HCT116 (cell line): ENCODE data around the gene CTBP2. TPM values are rescaled to one million over a fixed set of nuclear protein-coding genes. Genes with fewer than 3 reads are reported as not detected.

Experiments
- ATAC-seq: fragments of 200-7000 bp; cut with Tn5 transposase; 2 replicates; pipeline ENCODE4 v1.9.1; 2020; ENCODE audit warnings: mild to moderate bottlenecking, moderate library complexity
- BruUV-seq: library from RNA; stranded (reverse); fragments of 400-500 nt; replicated peaks from 2 replicates; lab custom pipeline; 2021; lab: Mats Ljungman, UMichigan
- CTCF ChIA-PET: fragments of 300-600 bp; sonication (Branson Sonifier 250); formaldehyde crosslinking; loops from one replicate; lab custom pipeline; 2021; ENCODE audit warnings: antibody characterized with exemption; lab: Charles Lee
- POLR2A ChIA-PET: fragments of 300-600, 350-600 bp; sonication (Branson Sonifier 250); formaldehyde crosslinking; loops from one replicate; lab custom pipeline; 2021; ENCODE audit warnings: antibody characterized with exemption; lab: Charles Lee
- RAD21 ChIA-PET, 2 experiments: fragments of 300-600 bp; sonication (Branson Sonifier 250); formaldehyde crosslinking; loops; one replicate each; lab custom pipeline; 2023; ENCODE audit warnings: low total read pairs in 2 of 2; ENCODE audit not compliant: uncharacterized antibody in 2 of 2, unreplicated experiment in 2 of 2, low non-redundant PET in 1 of 2; lab: Charles Lee
- DNase-seq: peaks from one replicate; pipeline ENCODE4 v3.0.0-alpha.2; 2010; ENCODE audit warnings: low read depth, low spot score
- H2AFZ ChIP-seq: fragments of 200-600 bp; shearing (Covaris generic), sonication (generic); 2 replicates; pipeline ENCODE4 v1.6.1; 2017; ENCODE audit warnings: low read depth, mixed run types, mixed read lengths, antibody characterized with exemption, low read length; ENCODE audit not compliant: poor library complexity, severe bottlenecking
- H3K27ac ChIP-seq: 2 replicates; pipeline ENCODE4 v1.5.1; 2012; ENCODE audit warnings: low read depth, low read length
- H3K27me3 ChIP-seq: fragments of 200-600 bp; sonication (generic); 2 replicates; pipeline ENCODE4 v1.6.1; 2016; ENCODE audit warnings: mixed run types, low read length, mixed read lengths; ENCODE audit not compliant: insufficient read depth
- H3K36me3 ChIP-seq, 2 experiments: fragments of 200-500 bp in 1 of 2; fragments of 200-600 bp in 1 of 2; sonication (Bioruptor generic) in 1 of 2; sonication (generic) in 1 of 2; 2 replicates each; pipeline versions ENCODE4 v1.5.1 to v1.6.1; 2014 to 2016; ENCODE audit warnings: low read length in 2 of 2, inconsistent platforms in 1 of 2, mixed read lengths in 1 of 2, mixed run types in 1 of 2; ENCODE audit not compliant: insufficient read depth in 2 of 2, control insufficient read depth in 1 of 2
- H3K4me1 ChIP-seq, 2 experiments: fragments of 200-600 bp in 1 of 2; sonication (generic) in 1 of 2; 2 replicates each; pipeline versions ENCODE4 v1.5.1 to v1.6.1; 2012 to 2017; ENCODE audit warnings: low read length in 2 of 2, inconsistent platforms in 1 of 2, mild to moderate bottlenecking in 1 of 2, mixed read lengths in 1 of 2, mixed run types in 1 of 2, moderate library complexity in 1 of 2; ENCODE audit not compliant: insufficient read depth in 2 of 2, control insufficient read depth in 1 of 2
- H3K4me2 ChIP-seq: fragments of 200-600 bp; sonication (generic); 2 replicates; pipeline ENCODE4 v1.6.1; 2017; ENCODE audit warnings: mixed run types, low read length, mixed read lengths
- H3K4me3 ChIP-seq, 2 experiments: fragments of 200-600 bp in 1 of 2; sonication (generic) in 1 of 2; replicated peaks in 1 of 2; 2 replicates each; pipeline ENCODE4 v1.5.1; 2011 to 2016; ENCODE audit warnings: low read length in 2 of 2, control low read depth in 1 of 2, low read depth in 1 of 2, mild to moderate bottlenecking in 1 of 2, mixed read lengths in 1 of 2, mixed run types in 1 of 2
- H3K79me2 ChIP-seq: fragments of 200-600 bp; sonication (generic); 2 replicates; pipeline ENCODE4 v1.6.1; 2017; ENCODE audit warnings: mild to moderate bottlenecking, mixed run types, low read length, moderate library complexity, mixed read lengths; ENCODE audit not compliant: insufficient read depth
- H3K9ac ChIP-seq: fragments of 200-600 bp; sonication (generic); 2 replicates; pipeline ENCODE4 v1.6.1; 2016; ENCODE audit warnings: low read length, mixed read lengths
- H3K9me2 ChIP-seq: fragments of 200-600 bp; sonication (generic), shearing (Covaris generic); 2 replicates; pipeline ENCODE4 v1.6.1; 2017; ENCODE audit warnings: mixed run types, mild to moderate bottlenecking, moderate library complexity; ENCODE audit not compliant: insufficient read depth
- H3K9me3 ChIP-seq, 2 experiments: fragments of 200-500 bp in 1 of 2; fragments of 200-600 bp in 1 of 2; sonication (Bioruptor generic) in 1 of 2; sonication (generic) in 1 of 2; 2 replicates each; pipeline ENCODE4 v1.6.1; 2014 to 2017; ENCODE audit warnings: low read length in 2 of 2, mixed read lengths in 2 of 2, inconsistent platforms in 1 of 2, low read depth in 1 of 2, mild to moderate bottlenecking in 1 of 2, mixed run types in 1 of 2, moderate library complexity in 1 of 2; ENCODE audit not compliant: control insufficient read depth in 1 of 2, insufficient read depth in 1 of 2
- H4K20me1 ChIP-seq: fragments of 200-600 bp; sonication (generic), shearing (Covaris generic); 2 replicates; pipeline ENCODE4 v1.6.1; 2017; ENCODE audit warnings: mixed run types, mild to moderate bottlenecking, moderate library complexity; ENCODE audit not compliant: insufficient read depth
- CBX3 ChIP-seq: IDR thresholded peaks from 2 replicates; pipeline ENCODE4 v1.6.1; 2012; ENCODE audit warnings: low read depth
- CEBPB ChIP-seq: IDR thresholded peaks from 2 replicates; pipeline ENCODE4 v1.6.1; 2012; ENCODE audit warnings: low read depth
- EGR1 ChIP-seq: IDR thresholded peaks from 2 replicates; pipeline ENCODE4 v1.6.1; 2012; ENCODE audit warnings: low read depth
- ELF1 ChIP-seq: IDR thresholded peaks from 2 replicates; pipeline ENCODE4 v1.6.1; 2012; ENCODE audit warnings: low read depth, borderline replicate concordance
- EZH2 ChIP-seq: fragments of 200-600 bp; sonication (generic); IDR thresholded peaks from 2 replicates; pipeline ENCODE4 v1.6.1; 2017; ENCODE audit warnings: antibody characterized with exemption, mixed run types
- EZH2phosphoT487 ChIP-seq: fragments of 200-600 bp; IDR thresholded peaks from 2 replicates; pipeline ENCODE4 v1.6.1; 2018; ENCODE audit warnings: antibody characterized with exemption, borderline replicate concordance
- FOSL1 ChIP-seq: IDR thresholded peaks from 2 replicates; pipeline ENCODE4 v1.6.1; 2012; ENCODE audit warnings: low read depth
- JUND ChIP-seq: IDR thresholded peaks from 2 replicates; pipeline ENCODE4 v1.6.1; 2012
- POLR2A ChIP-seq: IDR thresholded peaks from 2 replicates; pipeline ENCODE4 v1.7.0; 2011; ENCODE audit warnings: borderline replicate concordance; ENCODE audit not compliant: insufficient read depth, insufficient read length; ENCODE audit errors: extremely low read depth
- POLR2AphosphoS5 ChIP-seq: IDR thresholded peaks from 2 replicates; pipeline ENCODE4 v1.6.1; 2011; ENCODE audit warnings: mild to moderate bottlenecking, low read depth, low read length, moderate library complexity
- RAD21 ChIP-seq: IDR thresholded peaks from 2 replicates; pipeline ENCODE4 v1.6.1; 2012; ENCODE audit warnings: low read depth, mild to moderate bottlenecking
- SIN3A ChIP-seq: IDR thresholded peaks from 2 replicates; pipeline ENCODE4 v1.6.1; 2012; ENCODE audit warnings: low read depth
- SRF ChIP-seq: IDR thresholded peaks from 2 replicates; pipeline ENCODE4 v1.6.1; 2012; ENCODE audit warnings: low read depth
- TCF7L2 ChIP-seq: IDR thresholded peaks from 2 replicates; pipeline ENCODE4 v1.7.0; 2011; ENCODE audit warnings: borderline replicate concordance, inconsistent platforms; ENCODE audit not compliant: insufficient read depth, insufficient read length; ENCODE audit errors: extremely low read depth
- ZNF274 ChIP-seq: fragments of 200-500 bp; sonication (Bioruptor generic); IDR thresholded peaks from 2 replicates; pipeline ENCODE4 v1.6.1; 2014; ENCODE audit warnings: mild to moderate bottlenecking, low read depth, low read length, inconsistent platforms
- intact Hi-C: fragments of 100-400 bp; cut with micrococcal nuclease; formaldehyde crosslinking; loops from 2 replicates; pipeline ENCODE4 v1.10.0; 2022
- total RNA-seq: library from RNA; stranded (reverse); gene quantifications from one replicate; pipeline ENCODE4 v1.2.1, GENCODE V29; 2021; ENCODE audit not compliant: unreplicated experiment
- TF ChIP-seq, protein P1 (sequence below): IDR thresholded peaks from 2 replicates; pipeline ENCODE4 v1.6.1; 2012
- TF ChIP-seq, protein P2 (sequence below): IDR thresholded peaks from 2 replicates; pipeline ENCODE4 v1.6.1; 2012
- TF ChIP-seq, protein P3 (sequence below): IDR thresholded peaks from 2 replicates; pipeline ENCODE4 v1.6.1; 2011; ENCODE audit warnings: mild to moderate bottlenecking, low read length, moderate library complexity; ENCODE audit not compliant: insufficient replicate concordance; ENCODE audit errors: extremely low read depth
- TF ChIP-seq, protein P4 (sequence below): IDR thresholded peaks from 2 replicates; pipeline ENCODE4 v1.6.1; 2012; ENCODE audit warnings: low read depth
- TF ChIP-seq, protein P5 (sequence below), 3 experiments: fragments of 200-600 bp in 1 of 3; sonication (generic) in 1 of 3; IDR thresholded peaks in 2 of 3; conservative IDR thresholded peaks in 1 of 3; 2 replicates each; pipeline ENCODE4 v1.5.1; 2012 to 2017; ENCODE audit warnings: low read depth in 2 of 3, low read length in 2 of 3, antibody characterized with exemption in 1 of 3, borderline replicate concordance in 1 of 3, control low read depth in 1 of 3, mild to moderate bottlenecking in 1 of 3, mixed read lengths in 1 of 3, mixed run types in 1 of 3, moderate library complexity in 1 of 3; ENCODE audit not compliant: insufficient read depth in 1 of 3

CTBP2 gene
- total RNA-seq, 1 experiment from 2014 or later = 144 TPM

DNA sequence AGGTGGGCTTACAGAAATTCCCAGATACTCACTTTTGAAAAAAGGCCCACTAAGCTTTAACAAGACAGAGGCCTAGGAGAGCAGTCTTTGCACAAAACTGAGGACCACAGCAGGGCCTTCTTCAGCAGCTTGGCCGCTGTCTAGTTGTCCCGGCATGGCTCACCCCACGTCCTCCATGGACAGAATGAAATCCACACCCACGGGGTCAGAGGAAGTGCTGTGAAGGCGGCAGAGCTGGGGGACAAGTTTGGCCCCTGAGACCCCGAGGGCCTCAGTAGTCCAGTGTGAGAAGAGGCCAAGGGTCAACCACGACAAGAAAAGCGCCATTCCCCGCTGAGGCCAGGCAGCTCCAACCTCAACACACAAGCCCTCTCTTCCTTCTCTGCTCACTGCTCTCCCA lies 139.5 kb downstream of the CTBP2 start:
- intact Hi-C loops = no loop called here
- ChIA-PET RAD21 (interaction anchor here in 1 of 2 experiments (0.8 kb wide), 1 partner anchor 11 kb away, joined by 3 read pairs; no protein-coding TSS in a partner anchor), CTCF (interaction anchor here (1.1 kb wide), 1 partner anchor 28 kb away, joined by 3 read pairs; no protein-coding TSS in a partner anchor), POLR2A (interaction anchor here (0.9 kb wide), 1 partner anchor 27 kb away, joined by 3 read pairs; no protein-coding TSS in a partner anchor)
- ATAC-seq (no peak), DNase-seq (no peak)
- H3K79me2 ChIP-seq = peaks cover 91% of the 10 kb centered on the region
- no peak overlapping the region for H3K9ac ChIP-seq
- TF ChIP-seq ELF1 (no peak), EGR1 (no peak), FOSL1 (no peak), CEBPB (no peak), ZNF274 (no peak), SIN3A (no peak), JUND (no peak), RAD21 (no peak), POLR2AphosphoS5 (no peak), EZH2 (no peak), SRF (no peak), POLR2A (no peak), EZH2phosphoT487 (no peak), CBX3 (no peak), TCF7L2 (no peak)
- TF ChIP-seq, protein P1, sequence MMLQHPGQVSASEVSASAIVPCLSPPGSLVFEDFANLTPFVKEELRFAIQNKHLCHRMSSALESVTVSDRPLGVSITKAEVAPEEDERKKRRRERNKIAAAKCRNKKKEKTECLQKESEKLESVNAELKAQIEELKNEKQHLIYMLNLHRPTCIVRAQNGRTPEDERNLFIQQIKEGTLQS = no peak
- TF ChIP-seq, protein P2, sequence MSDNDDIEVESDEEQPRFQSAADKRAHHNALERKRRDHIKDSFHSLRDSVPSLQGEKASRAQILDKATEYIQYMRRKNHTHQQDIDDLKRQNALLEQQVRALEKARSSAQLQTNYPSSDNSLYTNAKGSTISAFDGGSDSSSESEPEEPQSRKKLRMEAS = no peak
- TF ChIP-seq, protein P3, sequence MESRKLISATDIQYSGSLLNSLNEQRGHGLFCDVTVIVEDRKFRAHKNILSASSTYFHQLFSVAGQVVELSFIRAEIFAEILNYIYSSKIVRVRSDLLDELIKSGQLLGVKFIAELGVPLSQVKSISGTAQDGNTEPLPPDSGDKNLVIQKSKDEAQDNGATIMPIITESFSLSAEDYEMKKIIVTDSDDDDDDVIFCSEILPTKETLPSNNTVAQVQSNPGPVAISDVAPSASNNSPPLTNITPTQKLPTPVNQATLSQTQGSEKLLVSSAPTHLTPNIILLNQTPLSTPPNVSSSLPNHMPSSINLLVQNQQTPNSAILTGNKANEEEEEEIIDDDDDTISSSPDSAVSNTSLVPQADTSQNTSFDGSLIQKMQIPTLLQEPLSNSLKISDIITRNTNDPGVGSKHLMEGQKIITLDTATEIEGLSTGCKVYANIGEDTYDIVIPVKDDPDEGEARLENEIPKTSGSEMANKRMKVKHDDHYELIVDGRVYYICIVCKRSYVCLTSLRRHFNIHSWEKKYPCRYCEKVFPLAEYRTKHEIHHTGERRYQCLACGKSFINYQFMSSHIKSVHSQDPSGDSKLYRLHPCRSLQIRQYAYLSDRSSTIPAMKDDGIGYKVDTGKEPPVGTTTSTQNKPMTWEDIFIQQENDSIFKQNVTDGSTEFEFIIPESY = no peak
- TF ChIP-seq, protein P4, sequence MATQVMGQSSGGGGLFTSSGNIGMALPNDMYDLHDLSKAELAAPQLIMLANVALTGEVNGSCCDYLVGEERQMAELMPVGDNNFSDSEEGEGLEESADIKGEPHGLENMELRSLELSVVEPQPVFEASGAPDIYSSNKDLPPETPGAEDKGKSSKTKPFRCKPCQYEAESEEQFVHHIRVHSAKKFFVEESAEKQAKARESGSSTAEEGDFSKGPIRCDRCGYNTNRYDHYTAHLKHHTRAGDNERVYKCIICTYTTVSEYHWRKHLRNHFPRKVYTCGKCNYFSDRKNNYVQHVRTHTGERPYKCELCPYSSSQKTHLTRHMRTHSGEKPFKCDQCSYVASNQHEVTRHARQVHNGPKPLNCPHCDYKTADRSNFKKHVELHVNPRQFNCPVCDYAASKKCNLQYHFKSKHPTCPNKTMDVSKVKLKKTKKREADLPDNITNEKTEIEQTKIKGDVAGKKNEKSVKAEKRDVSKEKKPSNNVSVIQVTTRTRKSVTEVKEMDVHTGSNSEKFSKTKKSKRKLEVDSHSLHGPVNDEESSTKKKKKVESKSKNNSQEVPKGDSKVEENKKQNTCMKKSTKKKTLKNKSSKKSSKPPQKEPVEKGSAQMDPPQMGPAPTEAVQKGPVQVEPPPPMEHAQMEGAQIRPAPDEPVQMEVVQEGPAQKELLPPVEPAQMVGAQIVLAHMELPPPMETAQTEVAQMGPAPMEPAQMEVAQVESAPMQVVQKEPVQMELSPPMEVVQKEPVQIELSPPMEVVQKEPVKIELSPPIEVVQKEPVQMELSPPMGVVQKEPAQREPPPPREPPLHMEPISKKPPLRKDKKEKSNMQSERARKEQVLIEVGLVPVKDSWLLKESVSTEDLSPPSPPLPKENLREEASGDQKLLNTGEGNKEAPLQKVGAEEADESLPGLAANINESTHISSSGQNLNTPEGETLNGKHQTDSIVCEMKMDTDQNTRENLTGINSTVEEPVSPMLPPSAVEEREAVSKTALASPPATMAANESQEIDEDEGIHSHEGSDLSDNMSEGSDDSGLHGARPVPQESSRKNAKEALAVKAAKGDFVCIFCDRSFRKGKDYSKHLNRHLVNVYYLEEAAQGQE = no peak
- TF ChIP-seq, protein P5, sequence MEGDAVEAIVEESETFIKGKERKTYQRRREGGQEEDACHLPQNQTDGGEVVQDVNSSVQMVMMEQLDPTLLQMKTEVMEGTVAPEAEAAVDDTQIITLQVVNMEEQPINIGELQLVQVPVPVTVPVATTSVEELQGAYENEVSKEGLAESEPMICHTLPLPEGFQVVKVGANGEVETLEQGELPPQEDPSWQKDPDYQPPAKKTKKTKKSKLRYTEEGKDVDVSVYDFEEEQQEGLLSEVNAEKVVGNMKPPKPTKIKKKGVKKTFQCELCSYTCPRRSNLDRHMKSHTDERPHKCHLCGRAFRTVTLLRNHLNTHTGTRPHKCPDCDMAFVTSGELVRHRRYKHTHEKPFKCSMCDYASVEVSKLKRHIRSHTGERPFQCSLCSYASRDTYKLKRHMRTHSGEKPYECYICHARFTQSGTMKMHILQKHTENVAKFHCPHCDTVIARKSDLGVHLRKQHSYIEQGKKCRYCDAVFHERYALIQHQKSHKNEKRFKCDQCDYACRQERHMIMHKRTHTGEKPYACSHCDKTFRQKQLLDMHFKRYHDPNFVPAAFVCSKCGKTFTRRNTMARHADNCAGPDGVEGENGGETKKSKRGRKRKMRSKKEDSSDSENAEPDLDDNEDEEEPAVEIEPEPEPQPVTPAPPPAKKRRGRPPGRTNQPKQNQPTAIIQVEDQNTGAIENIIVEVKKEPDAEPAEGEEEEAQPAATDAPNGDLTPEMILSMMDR (IDR thresholded peaks at IDR 0.05 in 2 of 3, conservative IDR thresholded peaks at IDR 0.05 in 1 of 3; ENCODE audit: borderline replicate concordance in 1 of 3, insufficient read depth in 1 of 3, low read depth in 2 of 3, low read length in 2 of 3) = no peak
- BruUV-seq = no TSS peak
- no peaks in the 10 kb centered on the region for H3K4me1 ChIP-seq
- H4K20me1 ChIP-seq = 0 out of 2 replicates have a peak, but pooled peaks cover 8% of the 10 kb centered on the region
- H3K27ac ChIP-seq = no peak overlapping the region
- H3K4me3 ChIP-seq = no peak overlapping the region
- no peaks in the 10 kb centered on the region for H3K9me3 ChIP-seq
- H3K27me3 ChIP-seq = no peaks in the 10 kb centered on the region
- peaks cover 5% of the 10 kb centered on the region in 2 experiments; a peak in 2 of 4 replicates for H3K36me3 ChIP-seq
- no peak overlapping the region for H2AFZ ChIP-seq
- H3K9me2 ChIP-seq = no peaks in the 10 kb centered on the region
- no peak overlapping the region for H3K4me2 ChIP-seq
